Measurements from ENCODE around the gene MANBA.

MANBA gene

GRCh38 chr4:102599886-102600285 lies 160.9 kb downstream of the MANBA start:
- in situ Hi-C loops (cut with MboI; ENCODE audit: low sequenced_read_pairs): loop anchor here (25.0 kb wide), 2 partner anchors 163 to 412 kb away; partner anchors contain the start of gene SLC9B1

DNA sequence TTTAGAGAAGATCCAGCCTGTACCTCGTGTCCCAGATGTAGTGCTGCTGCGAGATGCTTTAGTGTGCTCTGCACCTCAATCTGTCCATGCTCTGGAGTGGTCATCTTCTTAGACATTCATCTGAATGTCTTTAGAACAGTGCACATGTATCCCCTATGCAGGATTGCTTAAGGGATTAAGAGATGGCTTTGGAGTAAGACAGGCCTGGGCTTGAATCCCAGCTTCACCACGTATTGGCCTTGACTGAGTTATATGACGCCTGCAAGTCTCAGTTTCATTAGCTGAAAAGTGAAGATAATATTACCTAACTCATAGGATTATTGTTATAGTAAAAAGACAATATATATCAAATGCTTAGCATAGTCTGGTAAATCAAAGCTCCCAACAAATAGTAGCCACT lies 161.3 kb downstream of the MANBA start:
- in situ Hi-C loops (cut with MboI; ENCODE audit: low sequenced_read_pairs): no loop called here

GRCh38 chr4:102598762-102599374 lies 161.9 kb downstream of the MANBA start:
- in situ Hi-C loops (cut with MboI; ENCODE audit: low sequenced_read_pairs): no loop called here

DNA sequence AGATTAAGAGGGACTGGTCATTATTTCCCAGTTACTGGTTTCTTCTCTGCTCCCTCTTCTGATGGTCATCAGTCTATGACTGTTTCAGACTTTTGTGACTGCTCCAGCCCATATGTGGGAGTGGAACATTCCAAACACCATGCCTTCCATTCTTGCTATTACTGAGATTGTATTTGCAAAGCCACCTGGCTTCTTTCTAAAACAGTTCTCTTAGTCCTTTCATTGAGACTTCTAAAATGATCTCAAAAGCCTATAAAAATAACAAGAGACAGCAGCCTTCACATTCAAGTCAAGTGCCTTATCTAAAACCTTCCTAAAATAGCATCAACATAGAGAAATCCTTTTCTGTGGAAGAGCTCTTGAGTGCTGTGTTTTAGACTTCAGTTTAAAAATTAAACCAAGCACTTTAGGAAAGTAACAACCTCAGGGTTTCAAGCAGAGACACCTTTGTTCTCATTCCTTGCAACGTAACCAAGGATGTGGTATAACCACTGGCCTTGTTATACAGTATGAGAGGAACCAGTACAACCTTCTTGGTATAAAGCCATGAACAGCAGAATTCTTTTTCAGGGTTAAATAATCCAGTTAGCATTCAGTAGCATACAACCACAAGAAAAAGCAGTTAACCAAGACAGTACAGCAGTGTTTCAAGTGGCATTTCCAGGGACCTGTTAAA lies 162.5 kb downstream of the MANBA start:
- in situ Hi-C loops (cut with MboI; ENCODE audit: low sequenced_read_pairs): no loop called here

DNA sequence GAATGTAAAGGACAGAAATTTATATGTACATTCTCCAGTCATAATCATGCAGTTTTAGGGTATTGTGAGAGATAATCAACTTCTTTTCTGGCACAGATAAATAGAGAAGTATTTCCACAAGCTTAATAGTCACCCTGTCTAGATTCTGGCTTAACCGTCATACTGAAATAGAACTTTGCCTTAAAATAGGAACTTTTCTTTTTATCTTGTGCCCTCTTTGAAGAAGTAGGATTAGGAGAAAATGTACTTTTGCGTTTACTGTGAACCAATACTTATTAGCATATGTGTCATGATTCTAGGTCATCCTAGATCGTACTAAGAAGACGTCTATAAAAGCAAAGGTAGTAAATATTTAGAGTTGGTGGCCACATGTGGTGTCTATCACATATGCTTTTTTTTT lies 164.2 kb downstream of the MANBA start:
- in situ Hi-C loops (cut with MboI; ENCODE audit: low sequenced_read_pairs): no loop called here

DNA sequence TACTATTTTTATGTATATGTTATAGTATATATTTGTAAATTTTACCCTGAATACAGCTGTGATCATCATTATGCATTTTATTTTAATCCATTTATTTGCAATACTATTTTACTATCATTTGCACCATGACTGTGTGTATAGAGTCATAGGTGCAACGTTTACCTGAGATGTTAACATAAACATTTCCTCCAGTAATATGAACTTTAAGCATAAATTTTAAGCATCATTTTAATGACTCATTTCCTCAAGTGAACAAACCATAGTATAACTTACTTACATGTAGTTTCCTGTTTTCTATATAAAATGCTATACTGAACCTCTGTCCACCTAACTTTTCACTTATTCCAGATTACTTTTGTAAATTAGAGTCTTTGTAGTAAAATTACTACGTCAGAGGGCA lies 166.8 kb downstream of the MANBA start:
- in situ Hi-C loops (cut with MboI; ENCODE audit: low sequenced_read_pairs): no loop called here

DNA sequence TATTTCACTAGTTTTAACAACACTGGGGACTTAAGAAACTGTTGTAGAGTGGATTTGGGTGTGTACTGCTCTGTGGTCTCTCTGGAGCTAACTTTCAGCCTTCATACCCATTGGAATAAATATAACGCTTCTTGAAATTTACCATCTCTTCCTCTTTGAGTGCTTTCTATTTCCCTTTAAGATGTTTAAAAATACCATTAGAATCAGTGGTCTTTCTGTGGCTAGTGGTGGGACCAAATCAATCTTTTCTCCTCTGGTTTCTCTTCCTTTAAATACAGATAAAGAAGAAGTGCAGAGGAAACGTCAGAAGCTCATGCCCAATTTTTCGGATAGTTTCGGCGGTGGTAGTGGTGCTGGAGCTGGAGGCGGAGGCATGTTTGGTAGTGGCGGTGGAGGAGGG lies 167.6 kb downstream of the MANBA start:
- in situ Hi-C loops (cut with MboI; ENCODE audit: low sequenced_read_pairs): no loop called here

GRCh38 chr4:102592256-102592655 lies 168.5 kb downstream of the MANBA start:
- in situ Hi-C loops (cut with MboI; ENCODE audit: low sequenced_read_pairs): no loop called here

DNA sequence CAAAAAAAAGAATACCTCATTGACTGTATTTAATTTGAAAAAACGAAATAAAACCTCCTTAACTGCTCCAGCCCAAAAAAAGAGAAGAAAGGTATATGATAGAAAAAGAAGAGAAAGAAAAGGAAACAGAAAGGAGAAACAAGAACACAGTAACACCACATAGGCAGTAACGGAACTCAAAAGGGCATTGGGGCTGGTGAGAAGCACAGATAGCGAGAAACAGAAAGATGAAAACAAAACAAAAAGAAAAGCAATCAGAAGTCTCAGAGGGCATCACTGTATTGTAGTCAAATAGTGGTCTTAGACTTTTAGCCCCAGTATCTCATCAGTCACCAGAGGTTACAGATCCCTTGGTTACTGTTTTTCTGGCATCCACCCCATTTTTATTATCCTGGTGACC lies 171.0 kb downstream of the MANBA start:
- in situ Hi-C loops (cut with MboI; ENCODE audit: low sequenced_read_pairs): no loop called here

DNA sequence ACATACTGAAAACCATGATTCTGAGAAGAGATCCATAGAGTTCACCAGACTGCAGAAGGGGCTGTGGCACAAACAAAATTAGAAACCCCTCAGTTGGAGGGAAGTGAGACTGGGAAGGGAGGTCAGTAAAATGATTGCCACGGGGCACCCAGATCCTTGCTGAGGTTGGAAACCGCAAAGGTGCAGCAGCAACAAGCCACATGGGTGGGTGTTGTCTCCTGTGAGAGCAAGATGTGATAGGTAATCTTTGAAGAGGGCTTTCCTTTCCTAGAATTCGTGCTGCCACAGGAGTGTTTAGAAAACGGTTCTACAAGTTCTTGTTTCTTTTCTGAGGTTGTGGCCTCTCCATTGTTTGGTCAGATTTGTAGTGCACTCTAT lies 174.1 kb downstream of the MANBA start:
- in situ Hi-C loops (cut with MboI; ENCODE audit: low sequenced_read_pairs): no loop called here

- in situ Hi-C loops (cut with MboI; ENCODE audit: low sequenced_read_pairs): no loop called here
Measured at GRCh38 chr4:102586002-102586643, 174.6 kb downstream of the MANBA start.

GRCh38 chr4:102585329-102585728 lies 175.4 kb downstream of the MANBA start:
- in situ Hi-C loops (cut with MboI; ENCODE audit: low sequenced_read_pairs): no loop called here

GRCh38 chr4:102584091-102584490 lies 176.7 kb downstream of the MANBA start:
- in situ Hi-C loops (cut with MboI; ENCODE audit: low sequenced_read_pairs): no loop called here
